ENCODE data around the gene RUNX2. TPM values are rescaled to one million over a fixed set of nuclear protein-coding genes. Genes with fewer than 3 reads are reported as not detected.
"Not testable (repeated sequence)": the region's sequence is repeated elsewhere in the genome, so short reads cannot be mapped to it uniquely, and the experiment has no call there.

RUNX2 gene
- total RNA-seq (1 to 10 TPM; 2.9 to 4.3 TPM), polyA plus RNA-seq (ENCODE audit: insufficient read depth, low read depth, low replicate concordance) (6.0 TPM)
- long read RNA-seq, donor 1: 0 reads
- long read RNA-seq, donor 2: 0 reads

DNA sequence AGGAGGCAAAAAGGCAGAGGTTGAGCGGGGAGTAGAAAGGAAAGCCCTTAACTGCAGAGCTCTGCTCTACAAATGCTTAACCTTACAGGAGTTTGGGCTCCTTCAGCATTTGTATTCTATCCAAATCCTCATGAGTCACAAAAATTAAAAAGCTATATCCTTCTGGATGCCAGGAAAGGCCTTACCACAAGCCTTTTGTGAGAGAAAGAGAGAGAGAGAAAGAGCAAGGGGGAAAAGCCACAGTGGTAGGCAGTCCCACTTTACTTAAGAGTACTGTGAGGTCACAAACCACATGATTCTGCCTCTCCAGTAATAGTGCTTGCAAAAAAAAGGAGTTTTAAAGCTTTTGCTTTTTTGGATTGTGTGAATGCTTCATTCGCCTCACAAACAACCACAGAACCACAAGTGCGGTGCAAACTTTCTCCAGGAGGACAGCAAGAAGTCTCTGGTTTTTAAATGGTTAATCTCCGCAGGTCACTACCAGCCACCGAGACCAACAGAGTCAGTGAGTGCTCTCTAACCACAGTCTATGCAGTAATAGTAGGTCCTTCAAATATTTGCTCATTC, at the start of gene RUNX2:
RUNX2 (plus strand) TSS at position 375 of the 567 bp plus-strand sequence. CDS start 397 bp downstream, outside the sequence.
- H3K27me3 ChIP-seq: no peaks in the 10 kb centered on the region
- no peaks in the 10 kb centered on the region for H3K36me3 ChIP-seq (ENCODE audit: low read depth, missing control alignments)
- no peak within 1 kb of the TSS for H3K4me3 ChIP-seq
- intact Hi-C loops (cut with DNase I; ENCODE audit: low total_unique reads): no loop called here
- H3K9me3 ChIP-seq: no peaks in the 10 kb centered on the region
- H3K4me1 ChIP-seq: no peaks in the 10 kb centered on the region
- TF ChIP-seq CTCF (IDR thresholded peaks at IDR 0.05) (no peak), POLR2A (IDR thresholded peaks at IDR 0.05) (no peak)
- no peak within 1 kb of the TSS for H3K27ac ChIP-seq
- DNase-seq: no peak
- 85 to 88% methylated on average over 5 of the region's 5 CpGs for WGBS, 2 donors

DNA sequence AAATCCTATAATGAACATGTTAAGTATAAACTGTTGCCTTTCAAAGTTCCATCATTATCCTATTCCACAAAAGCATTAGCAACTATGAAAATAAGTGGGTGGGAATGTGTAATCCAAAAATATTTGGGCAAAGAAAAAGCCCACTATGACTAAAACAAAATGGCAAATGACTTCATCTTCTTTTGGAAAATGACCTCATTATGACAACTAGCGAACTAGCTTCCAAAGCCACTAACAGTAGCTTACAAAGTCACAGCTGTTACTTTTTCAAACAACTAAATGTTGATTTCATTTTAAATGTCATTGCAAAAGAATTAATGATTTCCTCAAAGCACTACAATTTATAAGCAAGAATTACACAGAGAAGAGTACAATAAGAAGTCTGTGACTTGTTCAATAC, 49.8 kb upstream of the RUNX2 start:
- DNase-seq: no peak
- Histone ChIP-seq H3K4me1 (no peaks in the 10 kb centered on the region), H3K27me3 (no peaks in the 10 kb centered on the region), H3K4me3 (no peak overlapping the region), H3K36me3 (ENCODE audit: low read depth, missing control alignments) (no peaks in the 10 kb centered on the region), H3K9me3 (no peaks in the 10 kb centered on the region), H3K27ac (no peak overlapping the region)
- WGBS, 2 donors: 94 to 98% methylated on average over 1 of the region's 1 CpG
- intact Hi-C loops (cut with DNase I; ENCODE audit: low total_unique reads): no loop called here
- no peak for TF ChIP-seq POLR2A (IDR thresholded peaks at IDR 0.05)
- TF ChIP-seq CTCF (IDR thresholded peaks at IDR 0.05): no peak

GRCh38 chr6:45286707-45287106, 41.4 kb upstream of the RUNX2 start:
- intact Hi-C loops (cut with DNase I; ENCODE audit: low total_unique reads); H3K4me1 ChIP-seq; H3K27ac ChIP-seq; H3K4me3 ChIP-seq; H3K36me3 ChIP-seq (ENCODE audit: low read depth, missing control alignments); H3K27me3 ChIP-seq; DNase-seq; H3K9me3 ChIP-seq: not testable (repeated sequence)
- WGBS, 2 donors: 91 to 95% methylated on average over 3 of the region's 3 CpGs

GRCh38 chr6:45289751-45290514, 38.2 kb upstream of the RUNX2 start:
- no peaks in the 10 kb centered on the region for H3K4me1 ChIP-seq
- intact Hi-C loops (cut with DNase I; ENCODE audit: low total_unique reads): no loop called here
- 97 to 98% methylated on average over 5 of the region's 5 CpGs for WGBS, 2 donors
- DNase-seq: no peak
- no peak overlapping the region for H3K4me3 ChIP-seq
- no peaks in the 10 kb centered on the region for H3K27me3 ChIP-seq
- no peaks in the 10 kb centered on the region for H3K9me3 ChIP-seq
- no peak overlapping the region for H3K27ac ChIP-seq
- no peak for TF ChIP-seq POLR2A (IDR thresholded peaks at IDR 0.05)
- no peak for TF ChIP-seq CTCF (IDR thresholded peaks at IDR 0.05)
- no peaks in the 10 kb centered on the region for H3K36me3 ChIP-seq (ENCODE audit: low read depth, missing control alignments)

DNA sequence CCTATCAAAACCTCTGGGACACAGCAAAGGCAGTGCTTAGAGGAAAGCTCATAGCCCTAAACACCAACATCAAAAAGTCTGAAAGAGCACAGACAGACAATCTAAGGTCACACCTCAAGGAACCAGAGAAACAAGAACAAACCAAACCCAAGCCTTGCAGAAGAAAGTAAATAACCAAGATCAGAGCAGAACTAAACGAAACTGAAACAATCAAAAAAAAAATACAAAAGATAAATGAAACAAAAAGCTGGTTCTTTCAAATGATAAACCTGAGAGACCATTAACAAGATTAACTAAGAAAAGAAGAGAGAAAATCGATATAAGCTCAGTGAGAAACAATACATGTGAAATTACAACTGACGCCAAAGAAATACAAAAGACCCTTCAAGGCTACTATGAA, 34.8 kb upstream of the RUNX2 start:
- 67 to 88% methylated on average over 3 of the region's 3 CpGs for WGBS, 2 donors
- TF ChIP-seq POLR2A (IDR thresholded peaks at IDR 0.05) (no peak), CTCF (IDR thresholded peaks at IDR 0.05) (no peak)
- no peak overlapping the region for H3K27ac ChIP-seq
- no peaks in the 10 kb centered on the region for H3K27me3 ChIP-seq
- intact Hi-C loops (cut with DNase I; ENCODE audit: low total_unique reads): no loop called here
- no peaks in the 10 kb centered on the region for H3K4me1 ChIP-seq
- no peak for DNase-seq
- no peak overlapping the region for H3K4me3 ChIP-seq
- H3K9me3 ChIP-seq: no peaks in the 10 kb centered on the region
- H3K36me3 ChIP-seq (ENCODE audit: low read depth, missing control alignments): no peaks in the 10 kb centered on the region

DNA sequence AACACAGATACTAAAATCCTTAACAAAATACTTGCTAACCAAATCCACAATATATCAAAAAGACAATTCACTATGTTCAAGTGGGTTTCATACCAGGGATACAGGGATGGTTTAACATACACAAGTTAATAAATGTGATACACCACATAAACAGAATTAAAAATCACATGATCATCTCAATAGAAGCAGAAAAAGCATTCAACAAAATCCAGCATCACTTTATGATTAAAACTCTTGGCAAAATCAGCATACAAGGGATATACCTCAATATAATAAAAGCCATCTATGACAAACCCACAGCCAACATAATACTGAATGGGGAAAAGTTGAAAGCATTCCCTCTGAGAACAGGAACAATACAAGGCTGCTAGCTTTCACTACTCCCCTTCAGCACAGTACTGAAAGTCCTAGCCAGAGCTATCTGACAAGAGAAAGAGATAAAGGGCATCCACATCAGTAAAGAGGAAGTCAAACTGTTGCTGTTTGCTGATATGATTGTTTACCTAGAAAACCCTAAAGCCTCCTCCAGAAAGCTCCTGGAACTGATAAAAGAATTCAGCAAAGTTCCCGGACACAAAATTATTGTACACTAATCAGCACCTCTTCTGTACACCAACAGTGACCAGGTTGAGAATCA, 33.9 kb upstream of the RUNX2 start:
- 31 to 41% methylated on average over 1 of the region's 1 CpG for WGBS, 2 donors
- H3K4me1 ChIP-seq; H3K27ac ChIP-seq; H3K4me3 ChIP-seq; H3K36me3 ChIP-seq (ENCODE audit: low read depth, missing control alignments); intact Hi-C loops (cut with DNase I; ENCODE audit: low total_unique reads); H3K9me3 ChIP-seq; H3K27me3 ChIP-seq; DNase-seq: not testable (repeated sequence)

All from testis (tissue), 5 donors.